ENCODE results near the gene KLF15.

Gene KLF15

GRCh38 chr3:126320517-126321293 is 36.5 kb downstream of the KLF15 start:
- no peak for DNase-seq (ENCODE audit: low read depth)

- DNase-seq (ENCODE audit: low read depth) = no peak
These were observed 37.4 kb downstream of the KLF15 start for GRCh38 chr3:126319701-126320295.

- DNase-seq (ENCODE audit: low read depth) = no peak
These were observed 39.9 kb downstream of the KLF15 start for GRCh38 chr3:126317029-126317996.

- DNase-seq (ENCODE audit: low read depth) = no peak
These were observed 40.7 kb downstream of the KLF15 start for GRCh38 chr3:126316501-126316939.

- no peak for DNase-seq (ENCODE audit: low read depth)
These were observed 41.2 kb downstream of the KLF15 start for GRCh38 chr3:126316031-126316461.

- no peak for DNase-seq (ENCODE audit: low read depth)
These were observed 42.2 kb downstream of the KLF15 start for GRCh38 chr3:126314790-126315658.

- no peak for DNase-seq (ENCODE audit: low read depth)
These were observed 42.9 kb downstream of the KLF15 start for GRCh38 chr3:126314305-126314789.

- DNase-seq (ENCODE audit: low read depth) = no peak
These were observed 43.5 kb downstream of the KLF15 start for GRCh38 chr3:126313580-126314304.

- no peak for DNase-seq (ENCODE audit: low read depth)
These were observed 44.0 kb downstream of the KLF15 start for GRCh38 chr3:126313166-126313565.

- no peak for DNase-seq (ENCODE audit: low read depth)
These were observed 44.9 kb downstream of the KLF15 start for GRCh38 chr3:126312341-126312740.

- no peak for DNase-seq (ENCODE audit: low read depth)
These were observed 45.8 kb downstream of the KLF15 start for GRCh38 chr3:126311338-126311978.

- DNase-seq (ENCODE audit: low read depth) = no peak
These were observed 46.4 kb downstream of the KLF15 start for GRCh38 chr3:126310816-126311215.

- no peak for DNase-seq (ENCODE audit: low read depth)
These were observed 47.1 kb downstream of the KLF15 start for GRCh38 chr3:126309861-126310655.

GRCh38 chr3:126309165-126309564 is 48.0 kb downstream of the KLF15 start:
- DNase-seq (ENCODE audit: low read depth) = no peak

- no peak for DNase-seq (ENCODE audit: low read depth)
These were observed 48.6 kb downstream of the KLF15 start for GRCh38 chr3:126308394-126309125.

GRCh38 chr3:126307591-126308393 is 49.4 kb downstream of the KLF15 start:
- no peak for DNase-seq (ENCODE audit: low read depth)

- DNase-seq (ENCODE audit: low read depth) = no peak
These were observed 50.2 kb downstream of the KLF15 start for GRCh38 chr3:126306888-126307482.
